GM18526 (cell line): Measurements from ENCODE around the gene SUPT16H.

Source experiments
- POLR2A ChIP-seq: IDR thresholded peaks from 3 replicates; pipeline ENCODE4 v1.6.1; 2011; ENCODE audit not compliant: insufficient read length; ENCODE audit errors: extremely low read depth

The SUPT16H gene

DNA sequence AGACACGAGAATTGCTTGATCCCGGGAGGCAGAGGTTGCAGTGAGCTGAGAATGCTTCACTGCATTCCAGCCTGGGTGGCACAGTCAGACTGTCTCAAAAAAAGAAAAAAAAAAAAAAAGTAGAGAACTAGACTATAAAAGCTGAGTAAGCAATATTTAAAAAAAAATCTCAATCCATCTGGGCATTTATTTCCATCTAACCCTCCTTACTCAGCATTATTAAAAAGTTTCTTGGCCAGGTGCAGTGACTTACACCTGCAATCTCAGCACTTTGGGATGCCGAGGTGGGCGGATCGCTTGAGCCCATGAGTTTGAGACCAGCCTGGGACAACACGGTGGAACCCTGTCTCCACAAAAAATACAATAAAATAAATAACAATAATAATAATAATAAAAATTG, 4.5 kb downstream of the SUPT16H start:
- TF ChIP-seq POLR2A, result no peak

DNA sequence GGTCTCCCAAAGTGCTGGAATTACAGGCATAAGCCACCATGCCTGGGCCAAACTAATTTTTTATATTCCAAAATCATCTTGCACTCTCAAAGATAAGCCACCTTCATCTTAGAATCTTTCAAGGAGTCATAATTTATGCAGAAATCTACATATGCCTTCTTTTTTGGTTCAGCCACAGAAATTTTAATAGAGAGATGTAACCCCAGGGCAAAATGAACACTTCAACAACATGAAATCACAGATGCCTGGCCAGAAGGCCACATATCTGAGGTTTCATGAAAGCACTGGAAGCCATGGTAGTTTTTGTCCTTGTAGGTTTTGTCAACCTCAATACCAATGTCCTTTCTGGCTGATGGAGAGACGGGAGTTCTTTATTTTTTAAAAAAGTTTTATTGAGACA, 9.8 kb downstream of the SUPT16H start:
- no peak for TF ChIP-seq POLR2A

DNA sequence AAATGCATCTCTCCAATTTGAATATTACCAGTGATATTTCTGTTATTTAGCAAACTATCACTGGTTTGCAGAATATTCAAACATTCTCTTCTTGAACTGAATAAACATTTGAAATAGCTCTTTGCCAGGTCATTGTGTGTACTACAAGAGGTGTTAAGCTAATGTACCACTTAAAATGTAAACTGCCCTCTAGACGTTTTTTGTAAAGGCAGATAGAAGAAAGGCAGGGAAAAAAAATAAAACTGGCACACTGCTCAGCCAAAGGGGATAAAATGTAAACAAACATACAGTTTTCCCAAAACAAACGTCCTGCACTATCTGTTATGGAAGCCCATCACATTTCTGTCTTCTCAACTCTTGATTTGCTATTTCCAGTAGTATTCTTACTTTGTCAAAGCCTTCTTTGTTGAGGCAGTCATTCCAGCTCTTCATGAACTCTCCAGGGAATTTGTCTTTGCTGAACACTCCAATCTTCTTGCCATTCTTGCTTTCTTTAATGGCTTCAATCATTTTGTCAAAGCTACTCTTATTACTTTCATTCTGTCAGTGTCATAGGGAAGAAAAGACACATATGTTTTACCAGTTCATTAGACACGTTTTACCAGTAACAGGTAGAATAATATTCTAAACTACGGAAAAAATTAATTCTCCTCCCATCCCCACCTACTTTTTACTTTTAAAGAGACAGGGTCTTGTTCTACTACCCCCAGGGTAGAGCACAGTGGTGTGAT, 13.7 kb downstream of the SUPT16H start:
- TF ChIP-seq POLR2A, result no peak

DNA sequence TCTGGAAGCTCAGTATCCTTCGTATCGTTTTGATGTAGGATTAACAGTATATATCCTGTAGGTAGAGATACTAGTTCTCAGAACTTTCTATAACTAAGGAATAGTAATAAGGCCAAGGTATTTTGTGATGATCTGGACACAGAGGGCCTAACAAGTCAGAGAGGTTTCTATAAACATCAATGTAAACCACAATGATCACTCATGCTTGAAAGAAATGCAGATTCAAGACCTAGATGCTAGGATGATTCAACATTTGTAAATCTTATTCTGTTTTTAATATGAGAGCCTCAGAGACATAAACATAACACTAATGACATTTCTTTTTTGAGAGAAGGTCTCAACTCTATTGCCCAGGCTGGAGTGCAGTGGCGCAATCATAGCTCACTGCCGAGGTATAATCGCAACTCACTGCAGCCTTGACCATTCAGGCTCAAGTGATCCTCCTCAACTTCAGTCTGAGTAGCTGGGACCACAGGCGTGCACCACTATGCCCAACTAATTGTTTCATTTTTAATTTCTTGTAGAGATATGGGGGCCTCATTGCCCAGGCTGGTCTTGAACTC, 16.2 kb downstream of the SUPT16H start:
- no peak for TF ChIP-seq POLR2A

DNA sequence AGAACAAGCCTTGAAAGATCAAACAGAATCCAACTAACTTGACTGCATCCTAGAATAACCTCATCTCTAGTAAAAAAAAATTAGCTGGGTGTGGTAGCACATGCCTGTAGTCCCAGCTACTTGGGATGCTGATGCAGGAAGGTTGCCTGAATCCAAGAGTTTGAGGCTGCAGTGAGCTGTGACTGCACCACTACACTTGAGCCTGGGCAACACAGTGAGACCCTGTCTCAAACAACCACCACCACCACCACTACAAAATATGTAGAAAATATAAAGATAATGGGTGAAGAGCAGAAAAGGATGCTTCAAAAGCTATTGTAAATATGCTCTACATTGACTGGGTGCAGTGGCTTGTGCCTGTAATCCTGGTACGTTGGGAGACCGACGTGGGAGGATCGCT, 27.3 kb downstream of the SUPT16H start:
- no peak for TF ChIP-seq POLR2A

DNA sequence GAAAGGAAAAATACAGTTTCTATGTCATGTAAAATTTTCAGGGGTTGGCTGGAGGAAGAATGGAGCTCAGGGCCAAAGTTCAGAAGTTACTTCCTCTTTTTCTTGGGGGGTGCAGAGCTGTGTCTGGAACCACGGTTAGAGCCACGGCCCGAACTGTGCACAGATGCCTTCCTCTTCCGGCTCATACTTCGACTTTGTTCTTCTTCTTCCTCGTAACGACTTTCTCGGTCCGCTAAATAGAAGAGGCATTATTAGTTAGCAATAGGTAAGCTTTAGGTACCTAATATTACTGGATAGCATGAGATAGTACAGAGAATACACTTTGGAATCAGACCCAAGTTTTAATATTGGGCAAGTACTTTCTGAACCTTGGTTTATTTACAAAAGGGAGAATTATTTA, 31.2 kb downstream of the SUPT16H start:
- TF ChIP-seq POLR2A, result no peak

DNA sequence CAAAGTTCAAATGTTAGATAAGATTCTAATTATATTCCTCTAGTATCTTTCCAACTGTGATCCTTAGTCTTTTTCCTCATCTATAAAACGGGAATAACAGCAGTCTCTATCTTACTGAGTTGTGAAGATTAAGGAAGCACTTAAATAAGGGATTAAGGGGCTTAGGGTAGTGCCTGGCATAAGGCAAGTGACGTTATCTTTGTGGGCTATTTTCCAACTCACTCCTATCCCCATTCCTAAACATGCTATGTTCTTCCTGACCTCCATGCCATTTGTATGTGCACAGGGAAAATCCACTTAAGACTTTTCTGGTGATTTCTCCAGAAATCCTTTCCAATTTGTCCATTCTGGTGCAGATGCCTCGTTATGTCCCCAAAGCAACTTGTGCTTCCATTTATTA, 33.3 kb downstream of the SUPT16H start:
- no peak for TF ChIP-seq POLR2A

DNA sequence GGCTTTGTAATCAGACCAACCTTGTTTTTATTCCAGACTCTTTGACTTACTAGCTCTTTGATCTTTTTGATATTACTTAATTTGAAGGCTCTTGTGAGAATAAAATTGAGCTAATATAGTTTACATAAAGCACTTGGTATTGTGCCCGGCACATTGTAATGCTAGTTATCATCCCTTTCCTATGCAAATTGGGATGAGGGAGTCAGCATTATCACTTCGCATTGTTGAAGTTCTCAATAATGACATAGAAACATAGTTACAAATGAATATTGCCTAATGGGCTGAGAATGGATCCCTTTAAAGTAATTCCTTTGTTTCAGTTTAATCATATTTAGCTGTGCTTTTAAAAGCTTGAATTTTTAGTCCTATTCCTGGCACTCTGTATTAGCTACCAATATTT, 36.6 kb downstream of the SUPT16H start:
- TF ChIP-seq POLR2A, result no peak

DNA sequence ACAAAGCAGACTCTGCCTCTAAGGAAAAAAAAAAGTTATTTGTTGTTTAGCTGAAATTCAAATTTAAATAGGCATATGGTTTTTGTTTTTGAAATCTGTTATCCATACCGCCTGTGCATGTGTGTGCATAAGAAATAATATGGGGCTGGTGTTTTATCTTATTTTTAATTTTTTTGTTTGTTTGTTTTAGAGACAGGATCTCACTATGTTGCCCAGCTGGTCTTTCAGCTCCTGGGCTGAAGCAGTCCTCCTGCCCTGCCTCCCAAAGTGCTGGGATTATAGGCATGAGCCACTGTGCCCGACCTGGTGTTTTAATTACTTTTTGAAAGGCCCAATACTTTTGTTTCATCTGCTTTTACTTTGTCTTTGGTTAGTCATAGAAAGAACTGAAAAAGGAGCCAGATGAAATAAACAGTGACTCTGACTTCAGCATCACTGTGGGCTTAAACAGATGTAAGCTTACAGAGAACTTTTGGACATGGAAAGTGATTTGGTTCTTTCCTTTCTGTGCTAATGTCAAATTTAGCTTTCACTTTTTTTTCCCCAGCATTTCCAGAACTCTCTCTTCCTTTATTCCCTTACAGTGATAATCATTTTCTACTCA, 37.2 kb downstream of the SUPT16H start:
- TF ChIP-seq POLR2A, result no peak

DNA sequence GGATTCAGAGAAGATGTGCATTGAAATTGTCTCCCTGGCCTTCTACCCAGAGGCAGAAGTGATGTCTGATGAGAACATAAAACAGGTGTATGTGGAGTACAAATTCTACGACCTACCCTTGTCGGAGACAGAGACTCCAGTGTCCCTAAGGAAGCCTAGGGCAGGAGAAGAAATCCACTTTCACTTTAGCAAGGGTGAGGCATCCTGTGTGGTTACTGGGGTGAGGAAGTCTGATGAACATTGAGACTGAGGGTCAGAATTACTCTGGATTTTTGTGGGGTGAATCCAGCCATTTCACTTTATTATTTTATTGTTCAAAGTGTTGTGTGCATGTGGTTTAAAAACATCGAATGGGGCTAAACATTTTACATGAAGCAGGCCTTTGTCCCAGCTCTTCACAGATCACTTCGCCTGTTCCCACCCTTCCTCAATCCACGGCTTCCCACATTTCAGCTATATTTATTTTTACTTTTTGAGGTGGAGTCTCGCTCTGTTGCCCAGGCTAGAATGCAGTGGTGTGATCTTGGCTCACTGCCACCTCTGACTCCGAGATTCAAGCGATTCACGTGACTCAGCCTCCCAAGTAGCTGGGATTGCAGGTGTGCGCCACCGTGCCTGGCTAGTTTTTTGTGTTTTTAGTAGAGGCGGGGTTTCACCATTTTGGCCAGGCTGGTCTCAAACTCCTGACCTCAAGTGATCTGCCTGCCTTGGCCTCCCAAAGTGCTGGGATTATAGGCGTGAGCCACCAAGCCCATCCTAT, 40.6 kb downstream of the SUPT16H start:
- no peak for TF ChIP-seq POLR2A

DNA sequence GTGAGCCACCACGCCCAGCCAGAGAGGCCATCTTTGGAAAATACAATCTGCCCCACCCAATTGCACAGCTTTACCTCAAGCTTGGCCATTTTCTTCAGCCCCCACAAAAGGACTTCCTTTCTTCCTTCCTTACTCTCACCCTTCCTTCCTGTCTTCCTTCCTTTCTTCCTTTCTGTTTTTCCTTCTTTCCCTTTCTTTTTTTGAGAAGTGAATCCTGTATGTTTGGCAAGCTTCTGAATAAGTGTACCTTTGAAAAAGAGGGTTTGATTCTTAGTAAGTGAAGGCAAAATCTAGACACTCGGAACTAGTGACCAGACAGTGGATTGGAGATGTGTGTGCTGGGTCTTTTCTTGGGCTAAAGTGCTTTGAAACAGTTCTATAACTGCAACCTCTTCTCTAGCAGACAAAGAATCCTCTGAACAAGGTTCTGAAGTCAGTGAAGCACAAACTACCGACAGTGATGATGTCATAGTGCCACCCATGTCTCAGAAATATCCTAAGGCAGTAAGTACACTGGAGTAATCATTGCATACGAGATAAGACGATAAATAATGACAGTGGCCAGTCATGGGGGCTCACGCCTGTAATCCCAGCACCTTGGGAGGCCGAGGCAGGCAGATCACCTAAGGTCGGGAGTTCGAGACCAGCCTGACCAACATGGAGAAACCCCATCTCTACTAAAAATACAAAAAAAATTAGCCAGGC, 49.5 kb downstream of the SUPT16H start:
- no peak for TF ChIP-seq POLR2A

DNA sequence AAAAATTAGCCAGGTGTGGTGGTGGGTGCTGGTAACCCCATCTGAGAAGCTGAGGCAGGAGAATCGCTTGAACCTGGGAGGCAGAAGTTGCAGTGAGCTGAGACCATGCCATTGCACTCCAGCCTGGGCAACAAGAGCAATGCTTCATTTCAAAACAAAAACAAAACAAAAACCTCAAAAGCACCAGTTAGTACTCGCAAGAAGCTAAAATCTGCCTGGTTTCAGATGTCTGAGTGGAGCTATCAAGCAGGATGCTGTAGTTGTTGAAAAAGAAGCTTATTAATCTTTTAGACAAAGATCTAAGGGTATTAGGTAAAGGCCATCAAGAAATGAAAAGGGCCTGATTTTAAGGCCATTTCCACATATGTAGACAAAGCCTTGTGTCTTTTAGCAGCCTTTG, 50.9 kb downstream of the SUPT16H start:
- TF ChIP-seq POLR2A, result no peak

DNA sequence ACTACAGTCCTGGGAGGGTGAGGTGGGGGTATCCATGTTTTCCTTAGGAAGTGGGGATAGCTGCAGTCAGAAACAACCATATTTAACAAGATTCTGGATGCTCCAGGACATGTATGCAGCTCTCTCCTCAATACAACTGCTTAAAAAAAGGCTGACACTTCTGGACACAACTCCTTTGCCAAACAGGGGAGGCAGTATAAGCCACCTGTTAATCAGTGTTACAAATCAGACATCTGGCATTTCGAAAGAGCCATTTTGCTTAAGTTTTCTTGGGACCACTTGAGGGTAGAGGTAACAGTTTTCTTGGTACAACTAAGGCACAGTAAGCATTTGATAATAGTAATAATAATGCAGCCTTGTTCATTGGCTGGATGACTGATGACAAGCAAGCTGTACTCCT, 56.8 kb downstream of the SUPT16H start:
- no peak for TF ChIP-seq POLR2A

DNA sequence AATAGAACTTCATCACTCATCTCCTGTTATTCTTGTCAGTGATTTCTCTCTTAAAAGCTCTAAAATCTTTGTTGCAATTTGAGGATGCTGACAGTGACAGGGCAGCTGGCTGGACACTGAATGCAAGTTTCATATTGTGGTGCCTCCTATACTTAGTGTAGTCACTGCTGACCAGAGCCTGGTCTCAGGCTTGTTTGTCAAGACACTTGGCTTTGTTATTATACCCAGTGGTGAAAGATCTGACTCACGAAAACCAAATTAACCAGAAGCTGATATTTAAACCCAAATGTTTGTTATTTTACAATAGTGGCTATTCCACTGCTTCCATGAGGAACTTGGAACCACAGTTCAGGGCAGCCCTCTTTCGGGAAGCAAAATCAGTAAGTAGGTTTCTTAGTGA, 61.1 kb downstream of the SUPT16H start:
- TF ChIP-seq POLR2A, result no peak

DNA sequence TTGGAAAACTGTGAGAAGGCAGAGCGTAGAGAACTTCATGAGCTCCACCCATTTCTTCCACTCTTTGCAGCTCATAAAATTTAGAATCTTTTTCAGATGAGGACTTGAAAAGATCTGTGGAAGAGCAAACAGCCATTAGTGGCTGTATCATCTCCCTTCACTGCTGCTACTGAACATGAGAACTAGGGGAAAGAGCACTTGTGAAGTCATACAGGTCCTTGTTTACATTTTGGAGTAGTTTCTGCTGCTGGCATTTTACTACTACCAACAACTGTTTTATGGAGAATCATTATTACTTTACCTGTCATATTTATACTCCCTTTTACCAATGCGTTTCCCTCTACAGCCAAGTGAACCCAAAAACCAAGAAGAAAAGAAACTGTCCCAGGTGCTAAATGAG, 62.9 kb downstream of the SUPT16H start:
- TF ChIP-seq POLR2A, result no peak

DNA sequence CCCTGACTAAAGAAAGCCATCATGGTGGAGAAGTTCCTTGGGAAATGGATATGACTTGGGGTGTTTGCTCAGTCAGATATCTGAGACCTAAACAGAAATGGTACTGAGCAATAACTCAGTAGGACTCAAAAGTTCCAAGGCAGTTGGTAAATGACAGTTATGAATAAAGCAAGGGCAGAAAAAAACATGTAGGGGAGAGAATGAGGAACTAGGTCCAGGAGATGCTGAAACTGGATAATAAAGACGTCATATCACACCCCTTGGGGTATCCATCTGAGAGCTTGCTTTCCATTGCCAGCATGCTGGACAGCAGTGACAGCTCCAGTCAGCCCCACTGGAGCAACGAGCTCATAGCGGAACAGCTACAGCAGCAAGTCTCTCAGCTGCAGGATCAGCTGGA, 66.4 kb downstream of the SUPT16H start:
- no peak for TF ChIP-seq POLR2A

DNA sequence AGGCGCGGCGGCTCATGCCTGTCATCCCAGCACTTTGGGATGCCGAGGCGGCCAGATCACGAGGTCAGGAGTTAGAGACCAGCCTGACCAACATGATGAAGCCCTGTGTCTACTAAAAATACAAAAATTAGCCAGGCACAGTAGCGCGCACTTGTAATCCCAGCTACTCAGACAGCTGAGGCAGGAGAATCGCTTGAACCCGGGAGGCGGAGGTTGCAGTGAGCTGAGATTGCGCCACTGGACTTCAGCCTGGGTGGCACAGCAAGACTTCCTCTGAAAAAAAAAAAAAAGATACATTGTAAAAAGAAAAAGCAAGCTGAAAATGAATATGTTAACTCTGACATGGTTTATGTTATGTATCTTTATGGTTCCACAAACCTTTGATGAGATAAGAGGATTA, 70.3 kb downstream of the SUPT16H start:
- TF ChIP-seq POLR2A, result no peak
